CD14-positive monocyte (primary cell): Measurements from ENCODE around the gene TMEM91. TPM values are rescaled to one million over a fixed set of nuclear protein-coding genes. Genes with fewer than 3 reads are reported as not detected.

Source experiments
- DNase-seq, 3 donors: peaks; one replicate each; pipeline ENCODE4 v3.0.0-alpha.2; 2011 to 2022
- H2AFZ ChIP-seq: 2 replicates; pipeline ENCODE4 v1.6.0; 2012; ENCODE audit warnings: mild to moderate bottlenecking, low read depth, low read length, inconsistent platforms; ENCODE audit not compliant: insufficient read depth, poor library complexity, severe bottlenecking
- H3K27ac ChIP-seq, 2 donors: 1 replicate in 1 of 2; 2 replicates in 1 of 2; pipeline ENCODE4 v1.5.1; 2012 to 2013; ENCODE audit warnings: low read length in 2 of 2, control low read depth in 1 of 2, inconsistent platforms in 1 of 2, low read depth in 1 of 2, mild to moderate bottlenecking in 1 of 2
- H3K27me3 ChIP-seq, 2 donors: one replicate each; pipeline versions ENCODE4 v1.6.0 to v1.6.1; 2011 to 2013; ENCODE audit warnings: low read length in 2 of 2; ENCODE audit not compliant: control insufficient read depth in 2 of 2, insufficient read depth in 2 of 2
- H3K36me3 ChIP-seq, 2 donors: replicated peaks in 1 of 2; 1 replicate in 1 of 2; 2 replicates in 1 of 2; pipeline versions ENCODE4 v1.5.1 to v1.6.1; 2012 to 2013; ENCODE audit warnings: low read length in 2 of 2, control low read depth in 1 of 2, inconsistent platforms in 1 of 2, mild to moderate bottlenecking in 1 of 2; ENCODE audit not compliant: insufficient read depth in 2 of 2, control insufficient read depth in 1 of 2
- H3K4me1 ChIP-seq, 2 donors: 1 replicate in 1 of 2; 2 replicates in 1 of 2; pipeline versions ENCODE4 v1.5.1 to v1.6.1; 2012 to 2013; ENCODE audit warnings: low read length in 2 of 2, control low read depth in 1 of 2, inconsistent platforms in 1 of 2, mild to moderate bottlenecking in 1 of 2, moderate library complexity in 1 of 2; ENCODE audit not compliant: insufficient read depth in 2 of 2, control insufficient read depth in 1 of 2
- H3K4me2 ChIP-seq: replicated peaks from 2 replicates; pipeline ENCODE3; 2012; ENCODE audit warnings: low read length, moderate library complexity, mild to moderate bottlenecking; ENCODE audit not compliant: poor library complexity, severe bottlenecking; ENCODE audit errors: extremely low read depth
- H3K4me3 ChIP-seq, 3 experiments: fragments of 200-600 bp in 1 of 3; sonication (generic) in 1 of 3; replicated peaks in 1 of 3; 1 replicate in 2 of 3; 2 replicates in 1 of 3; pipeline ENCODE4 v1.5.1; 2011 to 2013; ENCODE audit warnings: low read length in 3 of 3, mild to moderate bottlenecking in 3 of 3, control low read depth in 2 of 3, low read depth in 2 of 3, inconsistent platforms in 1 of 3, moderate library complexity in 1 of 3
- H3K79me2 ChIP-seq: 2 replicates; pipeline ENCODE4 v1.6.0; 2012; ENCODE audit warnings: mild to moderate bottlenecking, control low read depth, inconsistent platforms, low read length, moderate library complexity; ENCODE audit not compliant: insufficient read depth
- H3K9ac ChIP-seq: 2 replicates; pipeline ENCODE4 v1.6.0; 2017; ENCODE audit warnings: low read length, mild to moderate bottlenecking; ENCODE audit not compliant: insufficient read depth, poor library complexity, severe bottlenecking
- H3K9me3 ChIP-seq, 2 donors: replicated peaks in 1 of 2; 1 replicate in 1 of 2; 2 replicates in 1 of 2; pipeline versions ENCODE4 v1.5.1 to v1.6.1; 2012 to 2013; ENCODE audit warnings: low read length in 2 of 2, control low read depth in 1 of 2; ENCODE audit not compliant: control insufficient read depth in 1 of 2, insufficient read depth in 1 of 2
- H4K20me1 ChIP-seq: 2 replicates; pipeline ENCODE4 v1.6.0; 2012; ENCODE audit warnings: mild to moderate bottlenecking, low read length, control low read depth, moderate library complexity; ENCODE audit not compliant: insufficient read depth
- H3K27ac Mint-ChIP-seq, 7 donors: one replicate each; pipeline ENCODE4 v1.8.0; 2020; ENCODE audit warnings: mild to moderate bottlenecking in 7 of 7, mixed read lengths in 7 of 7, moderate library complexity in 6 of 7, inconsistent platforms in 2 of 7
- H3K27me3 Mint-ChIP-seq, 3 donors: one replicate each; pipeline ENCODE4 v1.8.0; 2021 to 2022; ENCODE audit warnings: low read depth in 3 of 3, mild to moderate bottlenecking in 3 of 3, mixed read lengths in 3 of 3, moderate library complexity in 3 of 3, inconsistent platforms in 1 of 3
- H3K36me3 Mint-ChIP-seq, 2 donors: one replicate each; pipeline ENCODE4 v1.8.0; 2020; ENCODE audit warnings: mixed read lengths in 2 of 2, inconsistent platforms in 1 of 2, mild to moderate bottlenecking in 1 of 2
- H3K4me1 Mint-ChIP-seq: one replicate; pipeline ENCODE4 v1.8.0; 2020; ENCODE audit warnings: mild to moderate bottlenecking, mixed read lengths
- H3K4me3 Mint-ChIP-seq, 2 donors: one replicate each; pipeline ENCODE4 v1.8.0; 2020; ENCODE audit warnings: mild to moderate bottlenecking in 2 of 2, mixed read lengths in 2 of 2, moderate library complexity in 1 of 2
- H3K9me3 Mint-ChIP-seq, 7 donors: one replicate each; pipeline ENCODE4 v1.8.0; 2020 to 2022; ENCODE audit warnings: mixed read lengths in 7 of 7, mild to moderate bottlenecking in 6 of 7, moderate library complexity in 6 of 7, inconsistent platforms in 2 of 7
- CTCF ChIP-seq: fragments of 200-600 bp; IDR thresholded peaks from one replicate; pipeline ENCODE4 v1.8.0; 2022; ENCODE audit warnings: antibody characterized with exemption, mild to moderate bottlenecking
- WGBS: methylation state at CpG from one replicate; pipeline ENCODE4 v1.1.5; 2013; ENCODE audit warnings: missing lambda C conversion rate; ENCODE audit not compliant: insufficient coverage; 5-methylcytosine and 5-hydroxymethylcytosine counted together
- intact Hi-C, 2 donors: fragments of 100-400 bp; cut with micrococcal nuclease; formaldehyde crosslinking; loops; one replicate each; pipeline versions ENCODE4 v1.15.0 to v1.15.1; 2023
- polyA plus RNA-seq, 3 donors: library from polyadenylated mRNA; depleted of rRNA in 1 of 3; unstranded in 2 of 3; stranded (reverse) in 1 of 3; fragments of 300-500 nt in 2 of 3; fragments of >200 nt in 1 of 3; fragmentation: Illumina TruSeq in 2 of 3; gene quantifications; 1 replicate in 2 of 3; 2 replicates in 1 of 3; pipeline ENCODE4 v1.2.3, GENCODE V29; 2012 to 2021

The TMEM91 gene
- polyA plus RNA-seq, 3 donors, result 29.1 to 103 (median 34.9) TPM

- H3K27ac Mint-ChIP-seq, result peak overlapping the region in 3 of 7 donors; percentile 26 to 77 (median 76)
- no peaks in the 10 kb centered on the region for H4K20me1 ChIP-seq
- no peak for TF ChIP-seq CTCF
- H3K4me1 ChIP-seq, result peaks cover 37 to 70% of the 10 kb centered on the region in 2 donors
- H3K27me3 ChIP-seq, result no peaks in the 10 kb centered on the region
- peaks cover 0 to 2% (median 0%) of the 10 kb centered on the region in 3 donors for H3K27me3 Mint-ChIP-seq
- WGBS, result 92% methylated on average over 9 of the region's 9 CpGs
- peaks cover 0 to 6% (median 0%) of the 10 kb centered on the region in 7 donors for H3K9me3 Mint-ChIP-seq
- H3K27ac ChIP-seq, result no peak overlapping the region
- H3K4me1 Mint-ChIP-seq, result peaks cover 60% of the 10 kb centered on the region
- no peak overlapping the region for H3K4me3 Mint-ChIP-seq
- H3K4me3 ChIP-seq, result no peak overlapping the region
- peaks cover 64 to 81% of the 10 kb centered on the region in 2 donors for H3K36me3 ChIP-seq
- peaks cover 76 to 93% of the 10 kb centered on the region in 2 donors for H3K36me3 Mint-ChIP-seq
- peaks cover 14% of the 10 kb centered on the region for H3K79me2 ChIP-seq
- intact Hi-C loops, result no loop called here
- no peak overlapping the region for H3K4me2 ChIP-seq
- H3K9me3 ChIP-seq, result no peaks in the 10 kb centered on the region
- no peak overlapping the region for H2AFZ ChIP-seq
- no peak overlapping the region for H3K9ac ChIP-seq
- no peak for DNase-seq
Measured at GRCh38 chr19:41414461-41414860, 38.1 kb downstream of the TMEM91 start.

GRCh38 chr19:41415154-41415571 is 38.8 kb downstream of the TMEM91 start:
- no peak for TF ChIP-seq CTCF
- Mint-ChIP-seq H3K27ac (peak overlapping the region in 1 of 7 donors; percentile 55), H3K4me3 (no peak overlapping the region), H3K36me3 (peaks cover 73 to 94% of the 10 kb centered on the region in 2 donors), H3K27me3 (peaks cover 0 to 2% (median 0%) of the 10 kb centered on the region in 3 donors), H3K4me1 (peaks cover 61% of the 10 kb centered on the region), H3K9me3 (peaks cover 0 to 6% (median 0%) of the 10 kb centered on the region in 7 donors)
- peaks cover 11% of the 10 kb centered on the region for H3K79me2 ChIP-seq
- H2AFZ ChIP-seq, result no peak overlapping the region
- no peak for DNase-seq
- H3K27ac ChIP-seq, result no peak overlapping the region
- no peak overlapping the region for H3K4me2 ChIP-seq
- H3K9me3 ChIP-seq, result no peaks in the 10 kb centered on the region
- no peak overlapping the region for H3K9ac ChIP-seq
- peaks cover 39 to 70% of the 10 kb centered on the region in 2 donors for H3K4me1 ChIP-seq
- H3K27me3 ChIP-seq, result no peaks in the 10 kb centered on the region
- H3K36me3 ChIP-seq, result peaks cover 64 to 81% of the 10 kb centered on the region in 2 donors
- H4K20me1 ChIP-seq, result no peaks in the 10 kb centered on the region
- WGBS, result 97% methylated on average over 9 of the region's 9 CpGs
- intact Hi-C loops, result no loop called here
- H3K4me3 ChIP-seq, result no peak overlapping the region
